GM23248 (cell line): ENCODE data around the gene ITPRIP.

Source experiments
- EZH2 ChIP-seq: fragments of 200-600 bp; sonication (generic); IDR thresholded peaks from 2 replicates; pipeline ENCODE4 v1.6.1; 2018; ENCODE audit warnings: antibody characterized with exemption, mild to moderate bottlenecking; ENCODE audit not compliant: insufficient read depth, poor library complexity, severe bottlenecking
- EZH2phosphoT487 ChIP-seq: fragments of 200-600 bp; sonication (generic); IDR thresholded peaks from 2 replicates; pipeline ENCODE4 v1.6.1; 2018; ENCODE audit warnings: antibody characterized with exemption, moderate library complexity, mild to moderate bottlenecking, low read depth; ENCODE audit not compliant: insufficient read depth

GRCh38 chr10:104274762-104275721, 63.2 kb downstream of the ITPRIP start:
- TF ChIP-seq EZH2 (no peak), EZH2phosphoT487 (no peak)
